ENCODE results near the gene ARRDC2. TPM values are rescaled to one million over a fixed set of nuclear protein-coding genes. Genes with fewer than 3 reads are reported as not detected.

The ARRDC2 gene
- total and polyA plus RNA-seq, 4 donors = 2.7 to 32.3 (median 6.5) TPM

DNA sequence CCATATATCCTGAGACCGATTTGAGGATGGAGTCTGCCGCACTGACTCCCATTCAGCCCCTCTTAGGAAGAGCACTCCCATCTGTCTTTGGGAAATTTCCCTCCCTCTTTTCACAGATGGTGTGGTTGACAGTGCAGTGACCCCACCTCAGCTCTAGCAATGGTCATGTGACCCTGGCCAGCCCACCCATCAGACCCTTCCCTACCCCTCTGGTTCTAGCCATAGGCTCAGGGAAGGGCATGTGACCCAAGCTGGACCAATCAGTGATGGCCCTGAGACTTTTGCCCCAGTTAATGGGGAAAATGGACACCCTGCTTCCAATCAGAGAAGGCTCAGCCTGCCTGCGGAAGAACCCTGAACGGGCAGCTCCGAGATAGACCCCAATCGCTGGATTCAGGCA, 52.5 kb downstream of the ARRDC2 start:
- DNase-seq (ENCODE audit: low spot score) = no peak
- Histone ChIP-seq H3K27me3 (ENCODE audit: control insufficient read depth in 4 of 4, insufficient read depth in 4 of 4, low read length in 3 of 4) (no peaks in the 10 kb centered on the region), H3K4me1 (ENCODE audit: control insufficient read depth in 4 of 4, insufficient read depth in 4 of 4, low read length in 3 of 4) (peaks cover 7 to 11% (median 9%) of the 10 kb centered on the region in 4 donors), H3K9me3 (ENCODE audit: control insufficient read depth in 4 of 4, low read length in 3 of 4) (no peaks in the 10 kb centered on the region), H3K9ac (ENCODE audit: low read depth in 1 of 2, low read length in 2 of 2) (no peak overlapping the region), H3K36me3 (ENCODE audit: control insufficient read depth in 4 of 4, insufficient read depth in 3 of 4, low read depth in 1 of 4, low read length in 3 of 4) (no peaks in the 10 kb centered on the region), H3K4me3 (ENCODE audit: low read depth in 1 of 3, low read length in 3 of 3) (no peak overlapping the region), H3K27ac (ENCODE audit: low read depth in 1 of 2, low read length in 2 of 2) (no peak overlapping the region)
- 89% methylated on average over 6 of the region's 6 CpGs for WGBS
- TF ChIP-seq TAF1 (conservative IDR thresholded peaks at IDR 0.05) (no peak), SP1 (IDR thresholded peaks at IDR 0.05) (no peak), HNF4A (conservative IDR thresholded peaks at IDR 0.05) (no peak), YY1 (IDR thresholded peaks at IDR 0.05) (no peak)
- TF ChIP-seq, protein P1, sequence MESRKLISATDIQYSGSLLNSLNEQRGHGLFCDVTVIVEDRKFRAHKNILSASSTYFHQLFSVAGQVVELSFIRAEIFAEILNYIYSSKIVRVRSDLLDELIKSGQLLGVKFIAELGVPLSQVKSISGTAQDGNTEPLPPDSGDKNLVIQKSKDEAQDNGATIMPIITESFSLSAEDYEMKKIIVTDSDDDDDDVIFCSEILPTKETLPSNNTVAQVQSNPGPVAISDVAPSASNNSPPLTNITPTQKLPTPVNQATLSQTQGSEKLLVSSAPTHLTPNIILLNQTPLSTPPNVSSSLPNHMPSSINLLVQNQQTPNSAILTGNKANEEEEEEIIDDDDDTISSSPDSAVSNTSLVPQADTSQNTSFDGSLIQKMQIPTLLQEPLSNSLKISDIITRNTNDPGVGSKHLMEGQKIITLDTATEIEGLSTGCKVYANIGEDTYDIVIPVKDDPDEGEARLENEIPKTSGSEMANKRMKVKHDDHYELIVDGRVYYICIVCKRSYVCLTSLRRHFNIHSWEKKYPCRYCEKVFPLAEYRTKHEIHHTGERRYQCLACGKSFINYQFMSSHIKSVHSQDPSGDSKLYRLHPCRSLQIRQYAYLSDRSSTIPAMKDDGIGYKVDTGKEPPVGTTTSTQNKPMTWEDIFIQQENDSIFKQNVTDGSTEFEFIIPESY (IDR thresholded peaks at IDR 0.05) = no peak

DNA sequence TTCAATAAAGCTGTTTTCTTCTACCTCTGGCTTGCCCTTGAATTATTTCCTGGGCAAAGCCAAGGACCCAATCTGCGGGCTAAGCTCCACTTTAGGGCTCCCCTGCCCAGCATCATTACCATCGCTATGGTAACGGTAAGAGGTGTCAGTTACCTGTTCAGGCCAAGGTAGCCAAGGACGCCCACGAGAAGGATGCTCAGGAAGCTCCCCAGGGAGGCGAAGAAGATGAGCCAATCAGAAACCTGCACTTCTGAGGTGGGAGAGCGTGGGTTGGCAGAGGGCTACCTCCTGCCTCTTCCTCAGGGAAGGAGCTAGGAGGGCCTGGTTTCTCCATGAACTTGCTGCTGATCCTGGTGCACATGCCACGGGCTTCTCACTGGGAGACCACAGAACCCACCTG, 54.1 kb downstream of the ARRDC2 start:
- Histone ChIP-seq H3K9me3 (ENCODE audit: control insufficient read depth in 4 of 4, low read length in 3 of 4) (no peaks in the 10 kb centered on the region), H3K27me3 (ENCODE audit: control insufficient read depth in 4 of 4, insufficient read depth in 4 of 4, low read length in 3 of 4) (no peaks in the 10 kb centered on the region), H3K9ac (ENCODE audit: low read depth in 1 of 2, low read length in 2 of 2) (no peak overlapping the region), H3K27ac (ENCODE audit: low read depth in 1 of 2, low read length in 2 of 2) (no peak overlapping the region), H3K4me3 (ENCODE audit: low read depth in 1 of 3, low read length in 3 of 3) (no peak overlapping the region), H3K4me1 (ENCODE audit: control insufficient read depth in 4 of 4, insufficient read depth in 4 of 4, low read length in 3 of 4) (peaks cover 7 to 11% (median 9%) of the 10 kb centered on the region in 4 donors), H3K36me3 (ENCODE audit: control insufficient read depth in 4 of 4, insufficient read depth in 3 of 4, low read depth in 1 of 4, low read length in 3 of 4) (no peaks in the 10 kb centered on the region)
- 72% methylated on average over 8 of the region's 8 CpGs for WGBS
- TF ChIP-seq HNF4G (IDR thresholded peaks at IDR 0.05) (no peak), JUND (IDR thresholded peaks at IDR 0.05) (no peak), FOXA1 (IDR thresholded peaks at IDR 0.05) (no peak), SP1 (IDR thresholded peaks at IDR 0.05) (no peak), RAD21 (IDR thresholded peaks at IDR 0.05) (no peak), YY1 (IDR thresholded peaks at IDR 0.05) (no peak), GABPA (IDR thresholded peaks at IDR 0.05 in 1 of 2, conservative IDR thresholded peaks at IDR 0.05 in 1 of 2) (no peak), NR2F2 (IDR thresholded peaks at IDR 0.05) (no peak), HNF4A (conservative IDR thresholded peaks at IDR 0.05) (no peak), RXRA (IDR thresholded peaks at IDR 0.05) (no peak), EGR1 (IDR thresholded peaks at IDR 0.05; ENCODE audit: low read depth in 2 of 2) (no peak), TAF1 (conservative IDR thresholded peaks at IDR 0.05) (no peak)
- TF ChIP-seq, protein P2, sequence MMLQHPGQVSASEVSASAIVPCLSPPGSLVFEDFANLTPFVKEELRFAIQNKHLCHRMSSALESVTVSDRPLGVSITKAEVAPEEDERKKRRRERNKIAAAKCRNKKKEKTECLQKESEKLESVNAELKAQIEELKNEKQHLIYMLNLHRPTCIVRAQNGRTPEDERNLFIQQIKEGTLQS (IDR thresholded peaks at IDR 0.05) = no peak
- TF ChIP-seq, protein P3, sequence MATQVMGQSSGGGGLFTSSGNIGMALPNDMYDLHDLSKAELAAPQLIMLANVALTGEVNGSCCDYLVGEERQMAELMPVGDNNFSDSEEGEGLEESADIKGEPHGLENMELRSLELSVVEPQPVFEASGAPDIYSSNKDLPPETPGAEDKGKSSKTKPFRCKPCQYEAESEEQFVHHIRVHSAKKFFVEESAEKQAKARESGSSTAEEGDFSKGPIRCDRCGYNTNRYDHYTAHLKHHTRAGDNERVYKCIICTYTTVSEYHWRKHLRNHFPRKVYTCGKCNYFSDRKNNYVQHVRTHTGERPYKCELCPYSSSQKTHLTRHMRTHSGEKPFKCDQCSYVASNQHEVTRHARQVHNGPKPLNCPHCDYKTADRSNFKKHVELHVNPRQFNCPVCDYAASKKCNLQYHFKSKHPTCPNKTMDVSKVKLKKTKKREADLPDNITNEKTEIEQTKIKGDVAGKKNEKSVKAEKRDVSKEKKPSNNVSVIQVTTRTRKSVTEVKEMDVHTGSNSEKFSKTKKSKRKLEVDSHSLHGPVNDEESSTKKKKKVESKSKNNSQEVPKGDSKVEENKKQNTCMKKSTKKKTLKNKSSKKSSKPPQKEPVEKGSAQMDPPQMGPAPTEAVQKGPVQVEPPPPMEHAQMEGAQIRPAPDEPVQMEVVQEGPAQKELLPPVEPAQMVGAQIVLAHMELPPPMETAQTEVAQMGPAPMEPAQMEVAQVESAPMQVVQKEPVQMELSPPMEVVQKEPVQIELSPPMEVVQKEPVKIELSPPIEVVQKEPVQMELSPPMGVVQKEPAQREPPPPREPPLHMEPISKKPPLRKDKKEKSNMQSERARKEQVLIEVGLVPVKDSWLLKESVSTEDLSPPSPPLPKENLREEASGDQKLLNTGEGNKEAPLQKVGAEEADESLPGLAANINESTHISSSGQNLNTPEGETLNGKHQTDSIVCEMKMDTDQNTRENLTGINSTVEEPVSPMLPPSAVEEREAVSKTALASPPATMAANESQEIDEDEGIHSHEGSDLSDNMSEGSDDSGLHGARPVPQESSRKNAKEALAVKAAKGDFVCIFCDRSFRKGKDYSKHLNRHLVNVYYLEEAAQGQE (IDR thresholded peaks at IDR 0.05) = no peak
- TF ChIP-seq, protein P1 (IDR thresholded peaks at IDR 0.05) = no peak
- TF ChIP-seq, protein P4, sequence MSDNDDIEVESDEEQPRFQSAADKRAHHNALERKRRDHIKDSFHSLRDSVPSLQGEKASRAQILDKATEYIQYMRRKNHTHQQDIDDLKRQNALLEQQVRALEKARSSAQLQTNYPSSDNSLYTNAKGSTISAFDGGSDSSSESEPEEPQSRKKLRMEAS (IDR thresholded peaks at IDR 0.05) = no peak
- no peak for DNase-seq (ENCODE audit: low spot score)
